ENCODE results near the gene BLID. TPM values are rescaled to one million over a fixed set of nuclear protein-coding genes. Genes with fewer than 3 reads are reported as not detected.

The BLID gene, protein sequence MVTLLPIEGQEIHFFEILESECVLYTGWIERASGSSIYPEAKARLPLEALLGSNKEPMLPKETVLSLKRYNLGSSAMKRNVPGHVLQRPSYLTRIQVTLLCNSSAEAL
- total RNA-seq, result not detected

DNA sequence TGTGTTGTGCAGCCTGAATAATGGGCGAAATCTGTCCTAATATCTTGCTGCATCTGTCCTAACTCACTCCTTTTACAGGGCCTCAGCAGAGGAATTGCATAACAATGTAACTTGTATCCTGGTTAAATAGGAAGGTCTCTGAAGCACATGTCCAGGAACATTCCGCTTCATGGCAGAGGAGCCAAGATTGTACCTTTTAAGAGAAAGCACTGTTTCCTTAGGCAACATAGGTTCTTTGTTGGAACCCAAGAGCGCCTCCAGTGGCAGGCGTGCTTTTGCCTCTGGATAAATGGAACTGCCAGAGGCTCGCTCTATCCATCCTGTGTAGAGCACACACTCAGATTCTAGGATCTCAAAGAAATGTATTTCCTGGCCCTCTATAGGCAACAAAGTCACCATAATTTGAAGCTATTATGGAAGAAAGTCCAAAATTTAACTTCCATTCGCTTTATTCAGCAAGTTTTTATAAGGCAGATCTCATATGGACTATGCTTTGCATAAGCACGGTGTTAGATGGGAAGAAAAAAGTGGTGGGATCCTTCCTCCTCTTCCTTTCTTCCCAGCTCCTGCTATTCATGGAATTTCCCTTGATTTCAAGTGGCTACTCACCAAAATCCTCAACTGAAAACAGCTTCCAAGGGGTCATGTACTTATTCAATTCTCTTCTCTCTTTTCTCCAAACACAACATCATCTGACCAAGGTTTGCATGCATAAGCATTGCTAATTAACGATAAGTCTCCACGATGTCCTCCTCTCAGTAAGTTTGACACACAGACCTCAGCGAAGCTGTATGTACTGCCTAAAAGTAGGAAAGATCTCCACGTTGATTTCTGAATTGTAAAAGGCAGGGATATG, at the start of gene BLID:
TSS of gene BLID (minus strand) at position 692 of the 856 bp plus-strand sequence. CDS start at position 399, 293 bp downstream.
- DNase-seq (peak; percentile 5), ATAC-seq (no peak)
- no peaks in the 10 kb centered on the region for H3K4me1 Mint-ChIP-seq (ENCODE audit: low read depth)
- no peak within 1 kb of the TSS for H3K4me3 Mint-ChIP-seq
- no peaks in the 10 kb centered on the region for H3K36me3 Mint-ChIP-seq (ENCODE audit: low read depth)
- peaks cover 1% of the 10 kb centered on the region for H3K27me3 Mint-ChIP-seq
- CTCF ChIA-PET, result no interaction called here
- POLR2A ChIA-PET, result no interaction called here
- intact Hi-C loops (cut with micrococcal nuclease), result no loop called here
- no peak within 1 kb of the TSS for H3K27ac Mint-ChIP-seq
- no peaks in the 10 kb centered on the region for H3K9me3 Mint-ChIP-seq
- TF ChIP-seq, protein P1, sequence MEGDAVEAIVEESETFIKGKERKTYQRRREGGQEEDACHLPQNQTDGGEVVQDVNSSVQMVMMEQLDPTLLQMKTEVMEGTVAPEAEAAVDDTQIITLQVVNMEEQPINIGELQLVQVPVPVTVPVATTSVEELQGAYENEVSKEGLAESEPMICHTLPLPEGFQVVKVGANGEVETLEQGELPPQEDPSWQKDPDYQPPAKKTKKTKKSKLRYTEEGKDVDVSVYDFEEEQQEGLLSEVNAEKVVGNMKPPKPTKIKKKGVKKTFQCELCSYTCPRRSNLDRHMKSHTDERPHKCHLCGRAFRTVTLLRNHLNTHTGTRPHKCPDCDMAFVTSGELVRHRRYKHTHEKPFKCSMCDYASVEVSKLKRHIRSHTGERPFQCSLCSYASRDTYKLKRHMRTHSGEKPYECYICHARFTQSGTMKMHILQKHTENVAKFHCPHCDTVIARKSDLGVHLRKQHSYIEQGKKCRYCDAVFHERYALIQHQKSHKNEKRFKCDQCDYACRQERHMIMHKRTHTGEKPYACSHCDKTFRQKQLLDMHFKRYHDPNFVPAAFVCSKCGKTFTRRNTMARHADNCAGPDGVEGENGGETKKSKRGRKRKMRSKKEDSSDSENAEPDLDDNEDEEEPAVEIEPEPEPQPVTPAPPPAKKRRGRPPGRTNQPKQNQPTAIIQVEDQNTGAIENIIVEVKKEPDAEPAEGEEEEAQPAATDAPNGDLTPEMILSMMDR (IDR thresholded peaks at IDR 0.05), result peak; percentile 28

DNA sequence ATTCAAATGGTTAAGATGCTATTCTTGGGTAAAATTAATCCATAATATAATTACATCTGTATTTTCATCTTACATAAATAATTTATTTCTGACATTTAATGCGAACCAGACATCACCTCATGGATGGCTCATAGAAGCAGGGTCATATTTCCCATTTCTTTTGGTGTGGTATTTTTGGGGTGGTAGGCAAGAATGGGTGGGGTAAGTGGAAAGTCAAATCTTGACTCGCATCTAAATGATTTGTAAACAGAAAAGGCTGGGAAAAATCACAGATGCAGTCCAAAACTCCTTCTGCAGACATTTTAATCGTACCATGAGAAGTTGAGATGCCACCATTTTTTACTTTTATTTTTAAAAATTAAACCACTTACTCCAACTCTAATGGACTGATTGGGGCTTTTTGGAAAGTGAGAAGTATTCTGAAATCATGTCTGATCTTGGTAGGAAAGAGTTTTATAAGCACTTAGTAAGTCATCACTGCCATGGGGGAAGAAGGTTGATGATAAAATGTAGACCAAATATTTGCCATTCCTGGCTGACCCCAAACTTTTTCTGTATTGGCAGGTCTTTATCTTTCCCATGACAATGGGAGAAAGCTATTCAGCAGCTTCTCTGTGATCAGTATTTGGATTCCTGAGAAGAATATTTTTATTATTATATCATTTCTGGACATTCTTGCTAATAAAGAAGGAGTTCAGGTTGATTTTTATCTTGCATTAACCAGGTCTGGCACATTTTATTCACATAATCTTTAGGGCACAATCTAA, 47.2 kb upstream of the BLID start:
- POLR2A ChIA-PET, result no interaction called here
- CTCF ChIA-PET, result interaction anchor here (1.0 kb wide), 1 partner anchor 18 kb away, joined by 3 read pairs; no protein-coding TSS in a partner anchor
- TF ChIP-seq, protein P1 (IDR thresholded peaks at IDR 0.05), result no peak
- intact Hi-C loops (cut with micrococcal nuclease), result no loop called here
- DNase-seq, result no peak
- Mint-ChIP-seq H3K9me3 (no peaks in the 10 kb centered on the region), H3K4me1 (ENCODE audit: low read depth) (no peaks in the 10 kb centered on the region), H3K27ac (no peak overlapping the region), H3K4me3 (no peak overlapping the region), H3K36me3 (ENCODE audit: low read depth) (no peaks in the 10 kb centered on the region), H3K27me3 (peaks cover 4% of the 10 kb centered on the region)
- ATAC-seq, result no peak

DNA sequence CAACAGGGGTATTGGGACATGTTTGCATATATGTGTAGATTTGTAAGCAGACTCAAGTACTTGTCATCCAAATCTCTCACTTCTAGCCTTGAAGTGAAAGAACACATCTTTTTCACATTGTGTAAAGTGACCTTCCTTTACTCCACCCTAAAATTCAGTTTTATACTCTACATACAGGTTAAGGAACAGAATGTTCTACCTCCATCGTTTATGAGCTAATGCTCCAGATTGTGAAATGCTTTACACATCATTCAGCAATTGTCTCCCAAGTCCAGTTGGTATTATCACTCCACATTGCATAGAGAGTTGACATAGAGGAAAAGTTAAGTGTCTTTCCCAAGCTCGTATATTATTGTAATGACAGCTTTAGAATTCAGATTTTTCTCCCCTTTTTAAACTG, 46.1 kb upstream of the BLID start:
- Mint-ChIP-seq H3K36me3 (ENCODE audit: low read depth) (no peaks in the 10 kb centered on the region), H3K4me3 (no peak overlapping the region), H3K9me3 (no peaks in the 10 kb centered on the region), H3K27ac (no peak overlapping the region), H3K4me1 (ENCODE audit: low read depth) (peaks cover 2% of the 10 kb centered on the region), H3K27me3 (peaks cover 4% of the 10 kb centered on the region)
- TF ChIP-seq, protein P1 (IDR thresholded peaks at IDR 0.05), result no peak
- DNase-seq, result no peak
- ChIA-PET CTCF (no interaction called here), POLR2A (no interaction called here)
- ATAC-seq, result no peak
- intact Hi-C loops (cut with micrococcal nuclease), result no loop called here

DNA sequence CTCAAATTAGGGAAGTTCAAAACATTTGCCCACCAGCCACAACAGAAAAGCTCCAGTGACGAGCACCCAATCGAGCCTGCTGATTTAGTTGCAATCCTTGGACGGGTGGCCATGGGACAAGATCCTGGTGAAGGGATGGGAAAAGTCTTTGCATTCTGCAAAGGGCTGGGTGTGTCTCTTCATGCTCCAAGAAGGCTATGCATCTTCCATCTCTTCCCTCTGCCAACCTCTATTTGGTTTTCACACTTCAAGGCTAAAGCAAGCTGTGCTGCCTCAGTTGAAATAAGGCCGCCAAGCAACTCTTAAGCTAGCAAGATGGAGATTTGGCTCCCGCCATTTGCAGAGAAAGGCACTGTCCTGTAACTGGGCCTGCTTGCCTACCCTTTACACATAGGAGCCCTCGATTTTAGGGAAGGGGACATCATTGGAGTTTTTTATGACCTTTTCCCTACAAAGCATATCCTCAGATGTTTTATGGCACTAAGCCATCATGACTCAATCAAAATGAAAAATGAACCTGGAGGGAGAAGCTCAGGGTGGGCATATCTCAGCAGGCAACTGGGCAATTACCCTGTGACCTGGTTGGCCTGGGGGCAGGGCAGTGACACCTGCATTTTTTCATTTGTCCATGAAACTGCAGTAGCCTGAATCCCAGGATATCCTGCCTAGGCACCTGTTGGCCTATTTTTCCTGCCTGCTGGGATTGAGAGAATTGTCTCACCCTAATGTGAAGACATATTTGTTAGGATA, 45.0 kb upstream of the BLID start:
- intact Hi-C loops (cut with micrococcal nuclease), result no loop called here
- ChIA-PET POLR2A (interaction anchor here (1.0 kb wide), 1 partner anchor 13 kb away, joined by 3 read pairs; no protein-coding TSS in a partner anchor), CTCF (no interaction called here)
- no peak for ATAC-seq
- Mint-ChIP-seq H3K27ac (no peak overlapping the region), H3K4me1 (ENCODE audit: low read depth) (peaks cover 5% of the 10 kb centered on the region), H3K9me3 (no peaks in the 10 kb centered on the region), H3K27me3 (peaks cover 1% of the 10 kb centered on the region), H3K36me3 (ENCODE audit: low read depth) (no peaks in the 10 kb centered on the region), H3K4me3 (no peak overlapping the region)
- DNase-seq, result no peak
- TF ChIP-seq, protein P1 (IDR thresholded peaks at IDR 0.05), result no peak
